Mesendoderm (in vitro differentiated cells): Measurements from ENCODE around the gene ISOC2.
A peak's percentile ranks its signal among the peaks of the same experiment; 100 is the strongest.

Source experiments
- DNase-seq: peaks from one replicate; pipeline ENCODE4 v3.0.0; 2013
- H2AK5ac ChIP-seq: 2 replicates; pipeline ENCODE4 v1.6.1; 2013; ENCODE audit warnings: low read length, inconsistent platforms
- H2BK120ac ChIP-seq: 2 replicates; pipeline ENCODE4 v1.6.1; 2013; ENCODE audit warnings: low read depth, mild to moderate bottlenecking, low read length, moderate library complexity, mixed read lengths
- H2BK15ac ChIP-seq: replicated peaks from 2 replicates; pipeline ENCODE4 v1.6.1; 2013; ENCODE audit warnings: low read depth, mild to moderate bottlenecking, moderate library complexity
- H2BK5ac ChIP-seq: 2 replicates; pipeline ENCODE4 v1.6.1; 2013; ENCODE audit warnings: low read length, inconsistent platforms
- H3K18ac ChIP-seq: 2 replicates; pipeline ENCODE4 v1.6.1; 2013; ENCODE audit warnings: mild to moderate bottlenecking, low read length, mixed read lengths
- H3K23ac ChIP-seq: one replicate; pipeline ENCODE4 v1.6.1; 2013; ENCODE audit warnings: low read length
- H3K27ac ChIP-seq: 2 replicates; pipeline ENCODE4 v1.5.1; 2013; ENCODE audit warnings: low read depth, mild to moderate bottlenecking, inconsistent platforms, low read length, moderate library complexity
- H3K27me3 ChIP-seq: 2 replicates; pipeline ENCODE4 v1.6.1; 2013; ENCODE audit warnings: low read length, control low read depth, mild to moderate bottlenecking, inconsistent platforms; ENCODE audit not compliant: insufficient read depth, poor library complexity
- H3K36me3 ChIP-seq: 2 replicates; pipeline ENCODE4 v1.6.1; 2013; ENCODE audit warnings: low read length, inconsistent platforms; ENCODE audit not compliant: control insufficient read depth, insufficient read depth
- H3K4ac ChIP-seq: one replicate; pipeline ENCODE4 v1.6.1; 2013; ENCODE audit warnings: low read depth, mild to moderate bottlenecking, low read length, moderate library complexity
- H3K4me1 ChIP-seq: 2 replicates; pipeline ENCODE4 v1.6.1; 2013; ENCODE audit warnings: low read depth, low read length, inconsistent platforms; ENCODE audit not compliant: control insufficient read depth
- H3K4me2 ChIP-seq: 2 replicates; pipeline ENCODE4 v1.6.1; 2013; ENCODE audit warnings: low read length
- H3K4me3 ChIP-seq: 2 replicates; pipeline ENCODE4 v1.5.1; 2013; ENCODE audit warnings: mild to moderate bottlenecking, low read length
- H3K56ac ChIP-seq: one replicate; pipeline ENCODE4 v1.6.1; 2013; ENCODE audit warnings: low read length
- H3K79me1 ChIP-seq: 2 replicates; pipeline ENCODE4 v1.6.1; 2013; ENCODE audit warnings: low read length, inconsistent platforms
- H3K79me2 ChIP-seq: 2 replicates; pipeline ENCODE4 v1.6.1; 2013; ENCODE audit warnings: mild to moderate bottlenecking, low read length; ENCODE audit not compliant: control insufficient read depth, insufficient read depth
- H3K9ac ChIP-seq: 2 replicates; pipeline ENCODE4 v1.6.1; 2013; ENCODE audit warnings: low read length, inconsistent platforms
- H4K5ac ChIP-seq: one replicate; pipeline ENCODE4 v1.6.1; 2013; ENCODE audit warnings: low read length
- H4K8ac ChIP-seq: one replicate; pipeline ENCODE4 v1.6.1; 2013; ENCODE audit warnings: low read depth, mild to moderate bottlenecking, control low read depth, low read length, moderate library complexity
- WGBS: extraction: QIAGEN DNeasy Blood & Tissue Kit; methylation state at CpG from one replicate; pipeline ENCODE4 v1.1.7; 2013; ENCODE audit warnings: low lambda C conversion rate, missing lambda C conversion rate; ENCODE audit not compliant: insufficient coverage; ENCODE audit errors: extremely low coverage; 5-methylcytosine and 5-hydroxymethylcytosine counted together

The ISOC2 gene

DNA sequence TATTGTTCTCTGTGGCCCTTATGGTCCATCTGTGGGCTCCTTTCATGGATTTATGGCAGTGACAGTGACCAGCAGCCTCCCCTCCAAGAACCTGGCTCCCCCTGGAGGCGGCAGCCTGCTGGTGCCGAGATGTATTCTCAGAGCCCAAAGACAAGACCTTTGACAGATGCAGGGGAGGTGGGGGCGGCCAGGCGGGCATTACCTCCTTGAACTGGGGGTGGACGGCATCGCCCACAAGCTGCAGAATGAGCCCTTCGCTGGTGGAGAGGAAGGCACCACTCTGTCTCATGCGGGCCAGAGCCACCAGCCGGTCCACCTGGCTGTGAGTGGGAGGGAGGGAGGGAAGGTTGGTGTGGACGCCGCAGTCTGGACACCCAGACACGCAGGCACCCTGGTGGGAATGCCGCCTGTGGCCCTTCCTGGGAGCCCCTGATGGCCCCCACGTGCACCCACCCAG lies 6.6 kb downstream of the ISOC2 start:
- Histone ChIP-seq H2AK5ac (no peak overlapping the region), H2BK15ac (no peak overlapping the region), H3K4me1 (no peaks in the 10 kb centered on the region), H3K18ac (no peak overlapping the region), H3K4me3 (no peak overlapping the region), H3K56ac (no peak overlapping the region), H3K79me1 (no peaks in the 10 kb centered on the region), H3K27ac (no peak overlapping the region), H3K4ac (no peak overlapping the region), H3K9ac (no peak overlapping the region), H3K27me3 (peaks cover 15% of the 10 kb centered on the region), H3K79me2 (no peaks in the 10 kb centered on the region), H3K4me2 (no peak overlapping the region), H4K5ac (no peak overlapping the region), H3K23ac (no peak overlapping the region), H2BK120ac (no peak overlapping the region), H2BK5ac (no peak overlapping the region), H3K36me3 (no peaks in the 10 kb centered on the region), H4K8ac (no peak overlapping the region)
- WGBS: no CpG with 5 or more reads among the region's 14 CpGs
- DNase-seq: peak; percentile 72

DNA sequence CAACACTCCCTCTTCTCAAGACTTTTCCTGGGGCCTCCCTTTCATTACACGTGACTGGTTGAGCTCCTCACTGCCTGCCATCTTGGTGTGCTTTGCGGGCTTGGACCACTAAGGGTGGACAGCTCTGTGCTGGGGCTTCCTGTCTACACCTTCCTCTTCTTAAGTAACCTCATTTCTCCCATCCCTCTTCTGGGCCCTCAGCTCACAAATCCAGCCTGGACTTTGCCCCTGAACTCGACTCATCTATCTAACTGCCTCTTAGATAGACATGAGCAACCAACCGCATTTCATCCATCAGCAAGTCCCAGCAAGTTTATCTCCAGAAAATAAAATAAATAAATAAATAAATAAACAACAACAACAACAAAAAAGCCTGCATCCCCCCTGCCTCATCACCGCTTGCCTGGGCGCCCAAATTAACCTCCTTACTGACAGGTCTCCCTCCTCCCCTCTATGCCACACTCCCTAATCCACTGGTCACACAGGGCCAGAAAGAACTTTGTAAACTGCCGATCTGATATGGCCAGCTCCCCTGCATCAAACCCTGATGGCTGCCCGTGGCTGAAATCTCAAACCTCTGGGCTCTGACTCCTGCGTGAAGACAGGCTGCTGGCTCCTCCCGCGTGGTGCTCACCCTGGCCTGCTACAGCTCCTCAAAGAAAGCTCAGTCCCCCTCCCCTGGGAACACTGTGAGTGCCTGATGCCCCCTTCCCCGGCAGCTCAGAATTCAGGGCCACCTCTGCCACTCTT lies 7.8 kb downstream of the ISOC2 start:
- WGBS: no CpG with 5 or more reads among the region's 12 CpGs
- Histone ChIP-seq H2BK15ac (no peak overlapping the region), H3K9ac (no peak overlapping the region), H4K8ac (no peak overlapping the region), H3K56ac (no peak overlapping the region), H2AK5ac (no peak overlapping the region), H4K5ac (no peak overlapping the region), H3K27me3 (peaks cover 17% of the 10 kb centered on the region), H3K4ac (no peak overlapping the region), H3K27ac (no peak overlapping the region), H3K4me1 (no peaks in the 10 kb centered on the region), H3K4me3 (no peak overlapping the region), H3K79me2 (no peaks in the 10 kb centered on the region), H3K18ac (no peak overlapping the region), H3K79me1 (no peaks in the 10 kb centered on the region), H3K4me2 (no peak overlapping the region), H3K36me3 (no peaks in the 10 kb centered on the region), H2BK5ac (no peak overlapping the region), H2BK120ac (no peak overlapping the region), H3K23ac (no peak overlapping the region)
- DNase-seq: no peak

- Histone ChIP-seq H4K8ac (no peak overlapping the region), H3K56ac (no peak overlapping the region), H3K4ac (no peak overlapping the region), H3K4me2 (no peak overlapping the region), H3K23ac (no peak overlapping the region), H3K79me1 (no peaks in the 10 kb centered on the region), H3K9ac (no peak overlapping the region), H4K5ac (no peak overlapping the region), H3K4me3 (no peak overlapping the region), H2BK120ac (no peak overlapping the region), H2AK5ac (no peak overlapping the region), H2BK15ac (no peak overlapping the region), H3K36me3 (no peaks in the 10 kb centered on the region), H3K27ac (no peak overlapping the region), H2BK5ac (no peak overlapping the region), H3K4me1 (no peaks in the 10 kb centered on the region), H3K27me3 (peaks cover 17% of the 10 kb centered on the region), H3K18ac (no peak overlapping the region), H3K79me2 (no peaks in the 10 kb centered on the region)
- no CpG with 5 or more reads among the region's 34 CpGs for WGBS
- peak; percentile 92 for DNase-seq
These were observed 8.6 kb downstream of the ISOC2 start for GRCh38 chr19:55452749-55453346.

GRCh38 chr19:55451965-55452748 lies 9.3 kb downstream of the ISOC2 start:
- peak overlapping the region; percentile 42 for H3K4me2 ChIP-seq
- no peaks in the 10 kb centered on the region for H3K36me3 ChIP-seq
- H3K4me1 ChIP-seq: no peaks in the 10 kb centered on the region
- no peak overlapping the region for H2BK120ac ChIP-seq
- H3K4me3 ChIP-seq: no peak overlapping the region
- peak overlapping the region; percentile 45 for H3K9ac ChIP-seq
- H2BK15ac ChIP-seq: no peak overlapping the region
- H2BK5ac ChIP-seq: no peak overlapping the region
- H3K79me1 ChIP-seq: no peaks in the 10 kb centered on the region
- H3K27ac ChIP-seq: no peak overlapping the region
- H3K23ac ChIP-seq: no peak overlapping the region
- peaks cover 17% of the 10 kb centered on the region for H3K27me3 ChIP-seq
- no peak for DNase-seq
- H3K56ac ChIP-seq: peak overlapping the region; percentile 30
- no peak overlapping the region for H3K18ac ChIP-seq
- H2AK5ac ChIP-seq: no peak overlapping the region
- no CpG with 5 or more reads among the region's 57 CpGs for WGBS
- H3K79me2 ChIP-seq: no peaks in the 10 kb centered on the region
- no peak overlapping the region for H3K4ac ChIP-seq
- no peak overlapping the region for H4K5ac ChIP-seq
- no peak overlapping the region for H4K8ac ChIP-seq

DNA sequence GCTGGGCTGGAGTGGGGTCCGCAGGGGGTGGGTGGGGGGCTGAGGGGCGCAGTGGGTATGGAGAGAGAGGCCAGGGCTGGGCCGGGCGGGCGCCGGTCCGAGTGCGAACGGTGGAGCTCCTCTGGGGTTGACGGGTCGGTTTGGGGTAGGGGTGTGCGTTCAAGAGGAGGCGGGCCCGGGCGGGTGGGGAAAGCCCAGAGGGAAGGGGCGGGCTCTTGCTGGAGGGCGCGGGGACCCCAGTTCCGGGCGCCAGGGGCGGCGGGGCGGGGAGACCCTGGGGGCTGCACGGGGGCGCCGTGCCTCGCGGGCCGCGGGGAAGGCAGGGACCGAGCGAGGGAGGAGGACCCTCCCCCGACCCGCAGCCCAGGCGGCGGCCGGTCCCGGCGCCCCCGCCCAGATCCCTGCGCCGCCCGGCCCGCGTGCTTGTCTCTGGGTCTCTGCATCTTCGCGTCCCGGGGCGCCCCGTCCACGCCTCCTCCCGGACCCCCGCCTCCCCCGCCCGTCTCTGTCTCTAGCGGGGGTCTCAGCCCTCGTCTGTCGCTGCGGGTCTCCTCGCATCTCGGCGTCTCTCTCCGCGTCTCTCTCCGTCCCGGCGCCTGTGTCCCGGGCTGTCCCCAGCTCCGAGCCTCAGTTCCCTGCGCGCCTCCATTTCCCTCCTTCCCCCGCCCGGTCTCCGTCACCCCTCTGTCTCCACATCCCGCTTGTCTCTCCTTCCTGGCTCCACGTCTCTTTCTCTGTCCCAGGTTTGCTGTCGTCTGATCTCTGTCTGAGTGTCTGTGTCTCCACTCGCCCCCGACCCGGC lies 10.1 kb downstream of the ISOC2 start:
- Histone ChIP-seq H2BK120ac (no peak overlapping the region), H3K4me2 (no peak overlapping the region), H3K79me2 (no peaks in the 10 kb centered on the region), H3K27me3 (peaks cover 17% of the 10 kb centered on the region), H4K8ac (no peak overlapping the region), H3K56ac (no peak overlapping the region), H3K27ac (no peak overlapping the region), H4K5ac (no peak overlapping the region), H2AK5ac (no peak overlapping the region), H3K9ac (no peak overlapping the region), H3K4ac (no peak overlapping the region), H3K23ac (no peak overlapping the region), H3K18ac (no peak overlapping the region), H3K79me1 (no peaks in the 10 kb centered on the region), H3K4me3 (no peak overlapping the region), H3K36me3 (no peaks in the 10 kb centered on the region), H2BK5ac (no peak overlapping the region), H2BK15ac (no peak overlapping the region), H3K4me1 (no peaks in the 10 kb centered on the region)
- WGBS: no CpG with 5 or more reads among the region's 80 CpGs
- DNase-seq: no peak
